GDM1 (cell line): Measurements from ENCODE around the gene SLC20A1.

Experiments
- DNase-seq: peaks from one replicate; lab custom pipeline; 2025; lab: John Stamatoyannopoulos, UW

The SLC20A1 gene

DNA sequence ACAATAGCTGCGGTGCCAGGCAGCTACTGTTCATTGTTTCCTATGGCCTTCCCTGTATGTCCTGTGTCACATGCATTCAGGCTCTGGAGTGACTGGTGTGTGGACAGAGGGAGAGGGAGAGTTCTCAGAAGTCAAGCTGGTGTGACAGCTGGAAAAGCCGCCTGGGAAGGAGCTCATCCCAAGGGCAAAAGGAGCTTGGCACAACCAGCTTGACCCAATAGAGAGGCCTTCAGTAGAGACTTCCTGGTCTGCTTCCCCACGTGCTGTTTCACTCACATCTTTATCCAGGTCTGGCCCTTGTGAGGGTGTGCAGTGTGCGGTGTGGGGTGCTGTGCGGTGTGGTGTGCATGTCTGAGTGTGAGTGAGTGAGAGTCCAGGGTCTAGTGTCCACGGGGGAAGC, 64.0 kb downstream of the SLC20A1 start:
- no peak for DNase-seq

DNA sequence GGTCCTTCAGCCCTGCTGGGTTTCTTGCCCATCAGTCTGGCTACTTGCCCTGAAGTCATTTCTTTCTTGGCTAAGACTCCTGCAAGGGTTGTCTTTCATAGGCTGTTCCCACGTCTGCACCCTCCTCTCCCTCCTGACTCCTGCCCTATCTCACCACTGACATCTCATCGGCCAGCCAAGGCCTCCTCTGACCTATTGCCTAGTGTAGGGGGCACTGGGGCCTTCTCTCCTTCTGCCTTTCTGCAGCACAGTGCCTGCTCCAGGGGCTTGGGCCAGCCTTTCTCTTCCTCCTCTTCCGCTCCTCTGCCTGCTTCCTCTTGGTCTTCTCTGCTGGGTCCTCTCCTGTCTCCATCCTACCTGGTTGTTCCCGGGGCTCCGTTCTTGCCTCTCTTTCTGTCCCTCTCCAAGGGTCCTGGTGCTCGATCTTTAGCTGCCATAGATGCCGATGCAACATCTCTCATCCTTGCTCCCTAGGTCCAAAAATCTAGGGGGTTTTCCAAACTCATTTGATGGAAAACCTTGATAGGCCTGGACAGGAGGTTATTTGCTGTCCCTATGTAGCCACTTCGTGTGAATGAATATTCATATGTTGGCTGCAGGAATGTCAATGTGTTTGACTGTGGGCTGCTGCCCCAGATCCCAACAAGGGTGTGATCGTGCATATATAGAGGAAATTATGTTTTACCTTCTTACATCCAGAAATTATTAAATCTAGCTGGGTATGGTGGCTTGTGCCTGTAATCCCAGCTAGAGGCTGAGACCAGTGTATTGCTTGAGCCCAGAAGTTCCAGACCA, 65.4 kb downstream of the SLC20A1 start:
- DNase-seq = no peak

DNA sequence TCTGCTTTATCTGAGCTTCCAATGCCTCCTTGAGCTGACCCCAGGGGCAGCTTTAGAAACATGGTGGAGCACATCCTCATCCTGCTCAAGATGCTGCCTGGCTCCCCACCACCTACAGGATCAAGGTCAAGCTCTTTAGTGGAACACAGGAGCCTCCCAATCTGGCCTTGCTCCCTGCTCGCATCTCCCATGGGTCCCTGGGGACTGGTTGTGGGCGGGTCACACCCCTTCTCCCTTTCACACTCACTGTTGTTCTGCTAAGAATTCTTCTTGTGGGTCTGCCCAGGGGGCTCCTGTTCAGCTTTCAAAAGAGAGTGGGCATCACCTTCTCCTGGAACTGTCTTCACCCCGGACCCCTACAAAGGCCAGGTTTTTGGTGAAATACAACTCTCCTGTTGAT, 66.7 kb downstream of the SLC20A1 start:
- DNase-seq = no peak

DNA sequence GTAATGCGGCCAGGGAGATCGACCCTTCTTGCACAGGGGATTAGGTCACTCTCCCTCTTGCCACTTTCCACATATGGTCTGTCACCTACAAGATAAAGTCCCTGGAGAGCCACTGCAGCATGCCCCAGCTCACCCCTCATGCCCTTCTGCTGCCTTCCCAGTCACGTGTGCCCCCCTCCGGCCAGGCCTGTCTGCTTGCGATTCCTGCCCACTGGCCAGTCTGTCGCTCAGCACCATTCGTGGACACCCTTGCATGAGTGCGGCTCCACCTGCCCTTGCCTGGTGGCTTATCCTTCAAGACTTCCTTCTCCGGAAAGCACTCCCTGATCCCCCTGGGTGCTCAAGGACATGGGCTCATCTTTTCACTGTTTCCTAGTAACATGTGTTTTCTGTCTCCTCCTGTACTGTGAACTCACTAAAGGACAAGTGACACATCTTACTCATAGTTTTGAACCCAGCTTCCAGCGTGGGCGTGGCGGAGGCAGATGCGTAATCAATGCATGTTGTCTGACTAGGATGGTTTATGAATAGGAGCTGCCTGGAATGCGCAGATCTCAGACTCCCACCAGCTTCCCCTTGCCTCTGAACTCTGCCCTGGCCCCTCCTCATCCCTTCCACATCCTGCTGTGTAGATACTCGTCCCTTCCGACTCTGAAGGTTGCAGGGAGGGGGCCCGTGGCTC, 67.3 kb downstream of the SLC20A1 start:
- DNase-seq = no peak
